Activated gamma-delta T cell treated with anti-CD3 and anti-CD28 coated beads, Interleukin-2, amount 50 U/mL, for 16 hours (primary cell): Measurements from ENCODE around the gene RUNX1.

ENCODE experiments used
- DNase-seq: peaks from one replicate; pipeline ENCODE4 v3.0.0-alpha.2; 2020; ENCODE audit warnings: low read depth

RUNX1 gene

GRCh38 chr21:35036465-35037383 is 12.4 kb downstream of the RUNX1 start:
- no peak for DNase-seq

GRCh38 chr21:35035581-35035980 is 13.5 kb downstream of the RUNX1 start:
- DNase-seq: no peak

- no peak for DNase-seq
These were observed 14.0 kb downstream of the RUNX1 start for GRCh38 chr21:35035116-35035515.

GRCh38 chr21:35034203-35034926 is 14.7 kb downstream of the RUNX1 start:
- no peak for DNase-seq

GRCh38 chr21:35032474-35033263 is 16.4 kb downstream of the RUNX1 start:
- DNase-seq: no peak

- no peak for DNase-seq
These were observed 20.6 kb downstream of the RUNX1 start for GRCh38 chr21:35028451-35028978.

GRCh38 chr21:35027563-35028450 is 21.3 kb downstream of the RUNX1 start:
- DNase-seq: no peak

- peak; percentile 73 for DNase-seq
These were observed 22.2 kb downstream of the RUNX1 start for GRCh38 chr21:35026617-35027562.

GRCh38 chr21:35026153-35026500 is 23.0 kb downstream of the RUNX1 start:
- DNase-seq: no peak

- DNase-seq: no peak
These were observed 23.6 kb downstream of the RUNX1 start for GRCh38 chr21:35025206-35026152.

GRCh38 chr21:35024513-35024912 is 24.6 kb downstream of the RUNX1 start:
- no peak for DNase-seq

GRCh38 chr21:35024071-35024420 is 25.1 kb downstream of the RUNX1 start:
- no peak for DNase-seq

GRCh38 chr21:35023396-35024070 is 25.6 kb downstream of the RUNX1 start:
- no peak for DNase-seq

- no peak for DNase-seq
These were observed 27.6 kb downstream of the RUNX1 start for GRCh38 chr21:35021546-35021945.

GRCh38 chr21:35020902-35021301 is 28.2 kb downstream of the RUNX1 start:
- DNase-seq: no peak

GRCh38 chr21:35020436-35020835 is 28.7 kb downstream of the RUNX1 start:
- DNase-seq: no peak

- no peak for DNase-seq
These were observed 29.5 kb downstream of the RUNX1 start for GRCh38 chr21:35019631-35020032.

- DNase-seq: no peak
These were observed 31.8 kb downstream of the RUNX1 start for GRCh38 chr21:35017256-35017655.
